GM21423 (cell line): ENCODE results near the gene CRISP2.
"Not testable (repeated sequence)": the region's sequence is repeated elsewhere in the genome, so short reads cannot be mapped to it uniquely, and the experiment has no call there.

ENCODE experiments used
- ATAC-seq: cut with Tn5 transposase; IDR thresholded peaks from one replicate; pipeline ENCODE4 v1.9.1; 2021; ENCODE audit warnings: mild to moderate bottlenecking, moderate library complexity; ENCODE audit not compliant: unreplicated experiment

CRISP2 gene, protein sequence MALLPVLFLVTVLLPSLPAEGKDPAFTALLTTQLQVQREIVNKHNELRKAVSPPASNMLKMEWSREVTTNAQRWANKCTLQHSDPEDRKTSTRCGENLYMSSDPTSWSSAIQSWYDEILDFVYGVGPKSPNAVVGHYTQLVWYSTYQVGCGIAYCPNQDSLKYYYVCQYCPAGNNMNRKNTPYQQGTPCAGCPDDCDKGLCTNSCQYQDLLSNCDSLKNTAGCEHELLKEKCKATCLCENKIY

GRCh38 chr6:49713346-49713745 lies at the start of gene CRISP2:
Gene CRISP2, minus strand, starts transcription at chr6:49713543. Its CDS starts 4,347 bp downstream, at chr6:49709196.
- no peak for ATAC-seq

- ATAC-seq, result no peak
Measured at GRCh38 chr6:49744259-49744658, 30.9 kb upstream of the CRISP2 start, which contains the start of gene CRISP3. Gene CRISP3, minus strand, starts transcription at chr6:49744388. Its CDS starts 21 bp downstream, at chr6:49744367.

DNA sequence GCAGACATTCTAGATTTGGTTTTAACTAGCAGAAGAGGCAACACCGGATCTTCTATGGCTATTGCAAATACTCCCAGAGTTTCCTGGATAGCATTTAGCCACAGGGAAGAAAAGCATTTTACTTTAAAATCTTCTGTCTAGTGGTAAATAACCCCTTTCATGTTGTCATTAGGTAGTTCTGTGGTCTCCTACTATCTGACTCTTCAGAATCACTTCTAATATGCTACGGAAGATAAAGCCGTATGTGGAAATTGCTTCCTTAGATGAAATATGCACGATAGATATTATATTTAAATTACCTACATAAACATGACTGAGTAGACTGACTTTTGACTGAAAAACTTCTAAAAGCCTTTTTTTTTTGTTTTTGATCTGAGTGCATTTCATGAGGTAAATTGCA lies 30.1 kb upstream of the CRISP2 start:
- no peak for ATAC-seq

DNA sequence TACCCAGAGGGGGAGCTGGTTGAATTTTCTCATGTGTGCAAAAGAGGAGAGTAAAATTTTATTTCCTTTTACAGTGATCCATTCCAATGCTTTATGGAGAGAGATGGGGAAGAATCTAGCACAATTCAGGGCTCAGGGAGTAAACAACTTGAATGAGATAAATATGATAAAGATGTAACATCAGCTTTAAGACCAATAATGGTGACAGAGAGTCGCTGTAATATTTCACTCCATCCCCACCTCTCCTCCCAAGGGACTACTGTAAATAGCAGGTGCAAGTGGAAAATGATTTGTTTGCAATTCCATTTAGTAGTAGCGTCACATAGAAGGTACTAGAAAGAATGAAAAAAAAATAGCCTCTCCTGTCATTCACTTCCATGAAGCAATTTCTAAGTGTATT lies 26.1 kb upstream of the CRISP2 start:
- ATAC-seq, result no peak

DNA sequence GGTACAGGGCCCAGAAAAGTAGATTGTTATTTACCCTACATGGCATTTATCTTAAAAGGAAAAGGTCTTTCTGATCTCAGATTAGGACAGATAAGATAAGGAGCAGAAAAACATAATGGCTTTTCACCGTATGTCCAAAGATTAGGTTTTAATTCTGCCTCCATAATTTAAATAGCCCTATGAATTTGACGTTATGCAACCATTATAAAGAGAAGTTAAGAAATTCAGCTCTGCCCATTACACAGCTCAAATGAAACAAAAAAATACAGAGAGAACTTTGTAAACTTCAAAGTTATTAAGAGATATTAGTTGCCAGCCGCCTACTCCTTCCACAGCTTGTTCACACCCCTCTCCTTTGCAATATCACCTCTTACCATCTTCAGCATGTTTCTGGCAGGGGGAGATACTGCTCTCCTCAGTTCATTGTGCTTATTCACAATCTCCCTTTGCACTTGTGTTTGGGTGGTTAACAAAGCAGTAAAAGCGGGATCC lies 22.7 kb upstream of the CRISP2 start:
- no peak for ATAC-seq

DNA sequence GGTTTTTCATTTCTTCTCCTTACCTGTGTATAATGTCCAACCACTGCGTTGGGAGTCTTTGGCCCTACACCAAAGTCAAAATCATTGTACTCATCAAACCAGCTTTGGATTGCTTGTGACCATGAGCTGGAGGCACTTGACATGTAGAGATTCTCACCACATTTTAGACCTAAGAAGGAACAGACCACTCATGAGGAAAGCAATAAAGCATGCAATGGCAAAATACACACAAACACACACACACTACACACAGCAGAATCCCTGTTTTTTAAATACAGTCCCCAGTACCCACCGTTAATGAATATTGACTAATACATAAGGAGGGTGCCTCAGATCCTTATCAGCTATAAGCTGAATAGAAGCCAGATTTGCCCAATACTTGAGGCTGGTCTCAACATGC lies 20.3 kb upstream of the CRISP2 start:
- ATAC-seq, result no peak

DNA sequence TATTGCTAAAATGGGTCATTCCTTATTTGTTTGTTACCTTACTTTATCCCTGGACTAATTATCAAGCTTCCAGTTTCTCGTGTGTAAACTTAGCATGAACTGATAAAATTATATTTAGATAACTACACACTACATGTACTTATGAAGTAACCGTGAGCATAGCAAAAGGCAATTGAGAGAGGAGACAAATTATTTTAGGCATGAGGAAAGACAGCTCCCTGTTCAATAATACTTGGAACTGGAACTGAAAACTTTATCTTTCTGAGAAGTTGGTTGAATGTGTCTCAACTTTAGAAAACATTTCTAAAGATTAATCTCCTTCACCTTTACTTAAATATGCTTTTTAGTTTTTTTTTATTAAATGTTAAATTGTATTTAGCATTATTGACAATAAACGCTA lies 19.4 kb upstream of the CRISP2 start:
- no peak for ATAC-seq

- ATAC-seq, result no peak
Measured at GRCh38 chr6:49730251-49730650, 16.9 kb upstream of the CRISP2 start.

GRCh38 chr6:49723917-49724316 lies 10.6 kb upstream of the CRISP2 start:
- not testable (repeated sequence) for ATAC-seq

DNA sequence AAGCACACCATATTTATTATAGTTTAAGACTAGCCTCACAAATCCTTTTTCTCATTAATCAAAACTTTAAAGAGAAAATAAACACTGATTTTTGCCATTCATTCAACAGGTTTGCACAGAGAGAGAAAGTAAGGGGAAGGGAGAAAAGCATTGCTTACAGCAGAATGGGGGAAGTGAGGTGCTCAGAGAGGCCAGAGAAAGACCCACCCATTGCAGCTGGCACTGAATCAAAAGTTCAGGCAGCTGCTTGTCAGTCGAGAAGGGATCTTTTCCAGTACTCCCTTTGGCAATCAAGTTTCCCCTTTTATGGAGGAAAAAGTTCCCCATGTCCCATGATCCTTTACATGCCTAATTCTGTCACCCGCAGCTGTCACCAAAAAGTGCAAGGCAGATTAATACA lies 8.0 kb upstream of the CRISP2 start:
- ATAC-seq, result no peak

DNA sequence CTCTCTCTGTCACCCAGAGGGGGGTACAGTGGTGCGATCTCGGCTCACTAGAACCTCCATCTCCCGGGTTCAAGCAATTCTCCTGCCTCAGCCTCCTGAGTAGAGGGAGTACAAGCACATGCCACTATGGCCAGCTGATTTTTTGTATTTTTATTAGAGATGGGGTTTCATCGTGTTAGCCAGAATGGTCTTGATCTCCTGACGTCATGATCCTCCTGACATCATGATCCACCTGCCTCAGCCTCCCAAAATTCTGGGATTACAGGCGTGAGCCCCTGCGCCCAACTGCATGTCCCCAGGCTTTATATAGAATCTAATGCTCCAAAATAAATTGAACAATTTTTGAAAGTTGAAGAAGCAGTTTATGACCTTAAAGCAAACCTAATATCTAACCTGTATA lies 7.0 kb upstream of the CRISP2 start:
- no peak for ATAC-seq

DNA sequence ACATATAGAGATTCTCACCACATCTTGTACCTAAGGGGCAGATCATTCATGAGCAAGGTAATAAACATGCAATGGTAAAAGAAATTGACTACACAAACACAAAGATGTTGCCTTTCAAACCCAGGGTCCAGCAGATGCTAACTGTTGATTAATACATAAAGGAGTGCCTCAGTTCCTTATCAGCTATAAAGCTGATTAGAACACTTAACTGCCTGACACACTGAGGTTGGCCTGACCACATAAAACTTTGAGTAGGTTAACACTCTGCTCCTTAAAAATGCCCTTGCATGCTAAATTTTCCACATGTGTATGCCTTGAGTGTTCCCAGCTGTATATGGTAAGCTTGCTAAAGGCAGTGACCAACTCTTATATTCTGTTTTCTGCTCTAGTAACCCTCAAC lies 14.9 kb downstream of the CRISP2 start:
- no peak for ATAC-seq

GRCh38 chr6:49693512-49693911 lies 19.8 kb downstream of the CRISP2 start:
- ATAC-seq, result no peak

- no peak for ATAC-seq
Measured at GRCh38 chr6:49692534-49692933, 20.8 kb downstream of the CRISP2 start.

DNA sequence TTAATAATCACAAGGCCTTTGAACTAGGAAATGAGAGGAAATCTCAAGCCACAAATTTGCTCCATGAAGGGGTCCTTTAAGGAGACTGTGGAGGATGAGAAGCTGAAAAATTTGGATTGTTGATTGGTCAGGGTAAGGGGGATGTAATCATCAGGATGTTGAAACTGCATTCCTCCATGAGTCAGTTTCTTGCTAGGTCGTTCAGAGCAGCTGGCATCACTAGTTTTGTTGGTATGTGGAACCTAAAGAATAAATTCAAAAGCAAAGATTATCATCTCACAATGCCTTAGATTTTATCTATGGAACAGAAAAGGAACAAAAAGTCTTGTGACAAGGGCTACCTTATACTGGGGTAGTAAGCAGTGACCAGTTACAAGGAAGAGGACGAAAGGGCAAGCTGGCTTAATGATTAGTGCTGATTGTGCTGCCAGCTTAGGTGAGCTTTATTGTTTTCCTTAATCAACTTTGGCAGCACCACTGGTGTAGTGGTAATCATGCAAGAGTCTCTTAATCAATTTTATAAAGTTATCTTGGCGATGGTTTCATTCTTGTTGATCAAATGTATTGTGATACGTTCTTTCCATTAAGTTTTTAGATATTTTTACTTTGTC lies 36.6 kb downstream of the CRISP2 start:
- ATAC-seq, result no peak

DNA sequence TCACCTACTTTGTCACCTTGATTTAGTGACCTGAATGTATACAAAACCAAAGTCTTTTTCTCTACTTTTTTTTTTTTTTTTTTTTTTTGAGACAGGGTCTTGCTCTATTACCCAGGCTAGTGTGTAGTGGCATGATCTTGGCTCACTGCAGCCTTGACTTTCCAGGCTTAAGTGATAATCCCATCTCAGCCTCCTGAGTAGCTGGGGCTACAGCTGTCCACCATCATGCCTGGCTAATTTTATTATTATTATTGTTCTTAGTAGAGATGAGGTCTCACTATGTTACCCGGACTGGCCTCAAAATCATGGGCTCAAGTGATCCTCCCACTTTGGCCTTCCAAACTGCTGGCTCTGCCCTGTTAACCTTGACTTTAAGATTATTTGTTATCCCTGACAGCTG lies 37.5 kb downstream of the CRISP2 start:
- no peak for ATAC-seq

DNA sequence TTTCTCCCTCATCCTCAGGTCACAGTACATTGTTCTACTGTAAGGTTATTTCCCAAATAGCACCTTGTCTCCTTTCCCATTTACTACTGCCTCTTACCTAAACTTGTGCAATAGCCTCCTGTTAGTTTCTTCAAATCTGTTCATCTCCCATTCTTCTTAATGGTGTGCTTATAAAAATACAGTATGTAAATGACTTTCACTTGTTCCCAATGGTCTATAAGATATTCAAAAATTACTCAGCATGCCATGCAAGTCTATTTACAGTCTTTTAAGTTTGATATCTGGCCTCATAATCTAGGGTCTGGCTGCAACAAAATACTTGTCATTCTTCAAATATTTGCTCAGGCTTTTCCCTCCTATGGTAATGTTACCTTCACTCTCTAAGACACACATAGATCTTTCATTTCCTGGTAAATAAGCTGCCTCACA lies 45.2 kb downstream of the CRISP2 start:
- no peak for ATAC-seq

DNA sequence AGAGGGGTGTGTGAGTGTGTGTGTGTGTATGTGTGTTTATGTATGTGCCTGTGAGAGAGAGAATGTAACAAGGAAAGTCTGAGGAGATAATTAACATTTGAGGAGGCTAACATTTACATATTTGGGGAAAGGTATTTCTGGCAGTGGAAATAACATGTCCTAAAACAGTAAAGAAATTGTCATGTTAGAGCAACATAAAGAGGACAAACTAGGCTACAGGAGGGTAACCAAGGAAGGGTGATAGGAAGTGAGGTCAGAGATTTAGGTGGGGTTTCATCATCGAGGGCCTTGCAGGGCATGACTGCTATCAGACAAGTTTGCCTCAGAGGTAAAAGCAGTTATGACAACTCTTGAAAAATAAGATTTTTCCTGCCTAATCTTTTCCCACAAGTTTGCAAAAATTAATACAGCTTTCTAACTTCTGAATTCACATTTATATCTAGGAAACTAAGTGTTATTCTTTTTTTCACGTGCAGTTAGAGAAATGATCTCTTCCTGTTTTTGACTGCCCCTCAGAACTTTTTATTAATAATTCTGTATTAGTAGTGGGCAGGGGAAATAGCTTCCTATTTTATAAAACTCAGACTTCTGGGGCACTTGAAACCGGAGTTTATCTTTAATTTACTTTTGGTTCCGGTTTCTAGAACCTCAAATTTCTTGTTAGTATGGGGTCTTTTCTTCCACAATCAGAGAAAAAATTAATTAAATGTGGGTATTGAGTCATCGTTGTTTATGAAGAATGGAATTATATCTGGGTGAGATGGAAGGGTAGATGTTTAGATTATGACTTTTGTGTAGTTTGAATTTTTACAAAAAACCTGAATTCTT lies 46.2 kb downstream of the CRISP2 start:
- ATAC-seq, result no peak

DNA sequence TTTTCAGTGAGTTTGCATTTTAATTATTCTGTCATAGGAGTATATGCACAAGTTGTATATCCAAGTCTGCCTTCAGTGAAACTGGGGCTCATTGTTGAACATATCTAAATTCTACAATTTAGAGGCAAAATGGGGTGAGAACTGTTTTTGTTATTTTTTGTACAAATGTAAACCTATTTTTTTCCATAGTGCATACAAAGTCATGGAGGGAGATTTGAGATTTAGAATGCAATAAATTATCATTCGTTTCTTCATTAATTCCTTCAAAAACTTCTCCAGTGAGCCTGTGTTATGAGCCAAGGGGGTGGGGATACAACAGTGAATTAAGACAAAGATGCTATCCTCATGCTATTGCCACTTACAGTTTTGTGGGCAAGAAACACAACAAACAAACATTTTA lies 46.9 kb downstream of the CRISP2 start:
- no peak for ATAC-seq

DNA sequence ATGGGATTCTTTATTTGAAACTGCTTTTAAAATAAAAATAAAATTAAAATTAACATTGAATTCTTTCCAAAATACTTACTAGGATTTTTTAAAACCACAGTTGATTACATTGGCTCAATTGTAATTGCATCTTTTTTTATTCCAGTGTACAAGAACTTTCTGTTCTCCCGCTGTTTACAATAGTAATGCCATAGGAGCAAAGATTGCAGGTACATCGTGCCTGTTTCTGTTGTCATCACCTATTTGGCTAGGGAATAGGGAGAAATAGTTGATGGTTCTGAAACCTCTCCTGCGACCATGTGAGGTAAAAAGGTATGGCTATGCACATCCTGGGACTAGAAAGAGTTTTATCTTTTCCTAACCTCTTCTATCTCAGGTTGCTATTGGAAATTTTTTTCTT lies 48.5 kb downstream of the CRISP2 start:
- no peak for ATAC-seq

- ATAC-seq, result not testable (repeated sequence)
Measured at GRCh38 chr6:49664054-49664453, 49.3 kb downstream of the CRISP2 start.

DNA sequence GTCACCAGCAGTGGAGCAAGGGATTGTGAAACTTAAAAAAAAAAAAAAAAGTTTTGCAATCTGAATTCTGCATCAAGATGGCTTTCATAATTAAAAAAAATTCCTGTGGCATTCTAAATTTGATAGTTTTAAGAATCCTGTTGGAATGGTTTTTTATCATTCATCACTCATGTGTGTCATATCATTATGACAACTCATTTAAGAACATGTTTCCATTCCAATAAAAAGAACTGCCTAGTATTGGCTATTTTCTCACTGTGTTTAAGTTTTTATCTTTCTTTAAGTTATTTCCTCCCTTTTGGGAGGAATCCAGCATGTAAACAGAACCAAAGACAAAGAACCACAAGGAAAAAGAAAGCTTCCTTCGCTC lies 50.5 kb downstream of the CRISP2 start:
- no peak for ATAC-seq
